ENCODE data around the gene CTPS2. TPM values are rescaled to one million over a fixed set of nuclear protein-coding genes. Genes with fewer than 3 reads are reported as not detected.

Gene CTPS2
- total RNA-seq, 2 donors from 2014 or later, result 7.9 to 12.0 TPM

GRCh38 chrX:16593801-16594200, 118.7 kb downstream of the CTPS2 start:
- H3K9me3 ChIP-seq, result no peaks in the 10 kb centered on the region
- H3K36me3 ChIP-seq, result no peaks in the 10 kb centered on the region
- no peak overlapping the region for H3K27ac ChIP-seq
- H3K4me1 ChIP-seq (ENCODE audit: control insufficient read depth in 1 of 2, low read depth in 2 of 2), result peaks cover 0 to 9% of the 10 kb centered on the region in 2 donors
- no peak overlapping the region for H3K4me3 ChIP-seq
- no peaks in the 10 kb centered on the region for H3K27me3 ChIP-seq (replicated peaks; ENCODE audit: insufficient read depth)
- no peak for TF ChIP-seq CTCF (IDR thresholded peaks at IDR 0.05)
- no peak for DNase-seq (ENCODE audit: low spot score)
- no peak for ATAC-seq (ENCODE audit: insufficient number of reproducible peaks, low FRiP score, low read depth)

GRCh38 chrX:16592194-16592770, 120.2 kb downstream of the CTPS2 start:
- no peaks in the 10 kb centered on the region for H3K9me3 ChIP-seq
- H3K4me3 ChIP-seq, result no peak overlapping the region
- H3K27ac ChIP-seq, result no peak overlapping the region
- DNase-seq (ENCODE audit: low spot score) (no peak), ATAC-seq (ENCODE audit: insufficient number of reproducible peaks, low FRiP score, low read depth) (no peak)
- no peaks in the 10 kb centered on the region for H3K36me3 ChIP-seq
- no peaks in the 10 kb centered on the region for H3K27me3 ChIP-seq (replicated peaks; ENCODE audit: insufficient read depth)
- peaks cover 0 to 9% of the 10 kb centered on the region in 2 donors for H3K4me1 ChIP-seq (ENCODE audit: control insufficient read depth in 1 of 2, low read depth in 2 of 2)
- no peak for TF ChIP-seq CTCF (IDR thresholded peaks at IDR 0.05)

- no peak for ATAC-seq (ENCODE audit: insufficient number of reproducible peaks, low FRiP score, low read depth)
- DNase-seq (ENCODE audit: low spot score), result no peak
- Histone ChIP-seq H3K4me1 (ENCODE audit: control insufficient read depth in 1 of 2, low read depth in 2 of 2) (peaks cover 0 to 9% of the 10 kb centered on the region in 2 donors), H3K27me3 (replicated peaks; ENCODE audit: insufficient read depth) (no peaks in the 10 kb centered on the region), H3K9me3 (no peaks in the 10 kb centered on the region), H3K27ac (no peak overlapping the region), H3K36me3 (no peaks in the 10 kb centered on the region), H3K4me3 (no peak overlapping the region)
- no peak for TF ChIP-seq CTCF (IDR thresholded peaks at IDR 0.05)
Observed at GRCh38 chrX:16589826-16590225, 122.6 kb downstream of the CTPS2 start.

DNA sequence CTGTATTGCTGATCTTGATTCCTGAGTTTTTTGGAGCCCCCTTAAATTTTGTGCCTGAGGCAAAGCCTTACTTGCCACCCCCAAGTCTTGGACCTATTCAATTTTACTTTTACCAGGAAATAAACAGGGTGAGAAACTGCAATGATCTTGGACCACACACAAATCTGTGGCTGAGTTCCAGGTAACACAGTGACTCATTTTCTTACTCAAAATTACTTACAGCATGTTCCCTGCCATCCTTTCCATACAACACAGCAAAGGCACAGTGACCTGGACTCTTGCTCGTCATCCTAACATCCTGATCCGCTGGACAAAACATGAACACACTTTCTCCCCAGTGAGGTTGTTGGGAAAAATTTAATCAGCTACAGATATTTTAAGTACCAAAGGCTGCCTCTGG, 123.3 kb downstream of the CTPS2 start:
- ATAC-seq (ENCODE audit: insufficient number of reproducible peaks, low FRiP score, low read depth) (no peak), DNase-seq (ENCODE audit: low spot score) (no peak)
- Histone ChIP-seq H3K27ac (no peak overlapping the region), H3K36me3 (no peaks in the 10 kb centered on the region), H3K4me1 (ENCODE audit: control insufficient read depth in 1 of 2, low read depth in 2 of 2) (peaks cover 0 to 9% of the 10 kb centered on the region in 2 donors), H3K27me3 (replicated peaks; ENCODE audit: insufficient read depth) (no peaks in the 10 kb centered on the region), H3K4me3 (no peak overlapping the region), H3K9me3 (no peaks in the 10 kb centered on the region)
- no peak for TF ChIP-seq CTCF (IDR thresholded peaks at IDR 0.05)

DNA sequence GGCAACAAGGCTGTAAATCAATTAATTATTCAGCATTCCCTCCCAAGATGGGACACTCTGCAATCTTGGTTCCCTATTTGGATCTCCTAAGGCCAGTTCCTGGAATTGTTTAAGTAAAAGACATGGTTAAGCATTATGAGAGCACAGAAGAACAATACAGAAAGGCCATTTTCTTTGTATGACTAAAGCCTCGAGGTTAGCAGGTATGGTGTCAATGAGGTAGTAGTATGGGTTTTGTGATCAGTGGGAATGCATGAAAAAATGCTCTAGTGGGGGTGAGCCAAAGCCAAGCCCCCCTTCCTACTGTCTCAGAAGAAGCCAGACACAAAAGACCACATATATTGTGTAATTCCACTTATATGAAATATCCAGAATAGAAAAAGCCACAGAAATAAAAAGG, 124.2 kb downstream of the CTPS2 start:
- no peak overlapping the region for H3K27ac ChIP-seq
- ATAC-seq (ENCODE audit: insufficient number of reproducible peaks, low FRiP score, low read depth) (no peak), DNase-seq (ENCODE audit: low spot score) (no peak)
- H3K27me3 ChIP-seq (replicated peaks; ENCODE audit: insufficient read depth), result no peaks in the 10 kb centered on the region
- H3K4me3 ChIP-seq, result no peak overlapping the region
- peaks cover 0 to 9% of the 10 kb centered on the region in 2 donors for H3K4me1 ChIP-seq (ENCODE audit: control insufficient read depth in 1 of 2, low read depth in 2 of 2)
- H3K36me3 ChIP-seq, result no peaks in the 10 kb centered on the region
- TF ChIP-seq CTCF (IDR thresholded peaks at IDR 0.05), result no peak
- H3K9me3 ChIP-seq, result no peaks in the 10 kb centered on the region

Measured in thoracic aorta (tissue), 2 donors.